Stimulated activated CD4-positive, alpha-beta T cell treated with anti-CD3 and anti-CD28 coated beads, TNF-alpha, amount 100 ng/mL, for 4 hours (primary cell): ENCODE data around the gene CLOCK.

Source experiments
- DNase-seq, 3 experiments: peaks; one replicate each; pipeline ENCODE4 v3.0.0-alpha.2; 2020; ENCODE audit warnings: low read depth in 3 of 3

The CLOCK gene

DNA sequence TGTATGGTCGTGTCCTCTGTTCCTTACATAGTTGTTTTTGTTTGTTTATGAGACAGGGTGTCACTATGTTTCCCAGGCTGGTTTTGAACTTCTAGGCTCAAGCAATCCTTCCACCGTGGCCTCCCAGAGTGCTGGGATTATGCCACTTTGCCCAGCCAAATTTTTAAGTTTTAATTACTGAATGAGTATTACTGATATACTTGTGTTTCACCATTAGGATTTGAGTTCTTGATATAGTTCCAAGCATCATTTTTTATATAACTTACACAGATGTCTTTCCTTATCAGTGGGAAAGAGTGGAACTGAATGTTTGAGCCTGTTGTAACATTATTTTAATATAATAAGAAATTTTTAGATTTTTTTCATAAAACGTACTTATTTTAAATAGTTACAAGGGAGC, 130.5 kb downstream of the CLOCK start:
- DNase-seq = no peak

DNA sequence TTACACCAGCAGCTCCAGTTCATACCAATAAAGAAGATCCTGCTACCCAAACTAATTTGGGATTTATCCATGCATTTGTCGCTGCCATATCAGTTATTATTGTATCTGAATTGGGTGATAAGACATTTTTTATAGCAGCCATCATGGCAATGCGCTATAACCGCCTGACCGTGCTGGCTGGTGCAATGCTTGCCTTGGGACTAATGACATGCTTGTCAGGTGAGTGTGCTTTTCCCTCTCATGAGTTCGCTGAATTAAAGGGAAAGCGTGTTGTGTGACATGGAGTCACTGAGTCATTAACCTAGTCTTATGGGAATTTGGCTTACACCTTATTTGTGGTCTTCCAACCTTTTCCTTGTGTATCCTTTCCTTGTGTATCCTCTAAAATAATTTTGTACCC, 135.1 kb downstream of the CLOCK start:
- no peak for DNase-seq

GRCh38 chr4:55410431-55410830, 136.3 kb downstream of the CLOCK start:
- DNase-seq = no peak

DNA sequence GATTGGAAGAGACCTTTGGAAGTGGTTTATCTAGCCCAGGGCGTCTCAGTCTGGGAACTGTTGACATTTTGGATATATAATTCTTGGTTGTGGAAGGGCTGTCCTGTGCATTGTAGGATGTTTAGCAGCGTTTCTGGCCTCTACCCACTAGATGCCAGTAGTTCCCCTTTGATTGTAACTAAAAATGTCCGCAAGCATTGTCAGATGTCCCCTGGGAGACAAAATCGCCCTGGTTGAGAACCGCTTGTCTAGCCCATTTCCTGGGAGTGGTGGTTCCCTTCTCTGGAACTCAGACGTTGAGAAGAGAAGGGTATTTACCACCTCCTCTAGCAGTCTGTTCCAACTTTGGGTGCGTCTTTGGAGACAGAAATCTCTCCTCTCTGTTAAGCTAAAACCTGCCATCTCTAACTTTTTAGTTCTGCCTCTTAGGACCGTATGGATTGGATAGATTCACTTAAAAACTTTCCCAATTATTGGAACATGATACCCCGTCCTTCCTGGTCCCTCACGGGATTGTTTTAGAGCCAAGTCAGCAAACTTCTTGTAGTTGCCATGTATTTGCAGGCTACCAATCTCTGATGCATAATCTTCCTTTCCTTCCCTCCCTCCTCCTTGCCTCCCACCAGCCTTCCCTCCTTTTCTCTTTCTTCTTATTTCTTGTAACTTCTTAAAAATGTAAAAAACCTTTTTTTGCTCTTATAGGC, 137.1 kb downstream of the CLOCK start:
- no peak for DNase-seq

- no peak for DNase-seq
Observed at GRCh38 chr4:55407764-55408163, 138.9 kb downstream of the CLOCK start.

GRCh38 chr4:55407119-55407518, 139.6 kb downstream of the CLOCK start:
- no peak for DNase-seq

GRCh38 chr4:55406545-55406944, 140.2 kb downstream of the CLOCK start:
- no peak for DNase-seq

DNA sequence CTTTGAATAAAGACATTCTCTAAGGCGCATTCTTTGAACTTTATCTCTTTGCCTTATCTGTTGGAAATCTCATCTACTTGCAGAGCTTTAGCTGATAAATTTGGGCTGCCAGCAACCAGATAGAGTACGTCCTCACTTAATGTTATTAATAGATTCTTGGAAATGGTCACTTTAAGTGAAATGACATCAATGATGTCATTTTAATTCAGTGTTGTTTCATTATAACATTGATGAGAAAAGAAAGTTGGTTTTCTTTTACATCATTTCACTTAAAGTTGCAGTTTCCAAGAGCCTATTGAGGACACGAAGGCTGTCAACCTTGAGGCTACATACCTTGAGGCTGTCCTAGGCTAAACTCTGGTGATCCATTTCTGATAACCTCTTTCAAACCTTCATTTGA, 141.6 kb downstream of the CLOCK start:
- no peak for DNase-seq

DNA sequence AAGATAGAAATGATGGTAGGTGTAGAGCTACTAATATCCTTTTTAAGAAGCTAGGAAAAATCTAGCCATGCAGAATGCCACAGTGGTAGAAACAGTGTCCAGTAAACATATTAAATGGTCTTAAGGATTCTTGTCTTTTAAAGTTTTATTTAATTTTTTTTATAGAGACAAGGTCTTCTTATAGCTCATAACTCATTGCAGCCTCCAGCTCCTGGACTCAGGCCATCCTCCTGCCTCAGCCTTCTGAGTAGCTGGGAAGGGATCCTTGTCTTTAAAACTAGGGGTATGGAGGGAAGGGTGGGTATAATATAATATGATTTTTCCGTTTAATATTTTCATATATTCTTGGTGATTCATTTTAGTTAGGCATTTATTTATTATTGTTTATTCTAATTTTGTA, 147.1 kb downstream of the CLOCK start:
- DNase-seq = no peak

GRCh38 chr4:55398966-55399365, 147.7 kb downstream of the CLOCK start:
- no peak for DNase-seq

DNA sequence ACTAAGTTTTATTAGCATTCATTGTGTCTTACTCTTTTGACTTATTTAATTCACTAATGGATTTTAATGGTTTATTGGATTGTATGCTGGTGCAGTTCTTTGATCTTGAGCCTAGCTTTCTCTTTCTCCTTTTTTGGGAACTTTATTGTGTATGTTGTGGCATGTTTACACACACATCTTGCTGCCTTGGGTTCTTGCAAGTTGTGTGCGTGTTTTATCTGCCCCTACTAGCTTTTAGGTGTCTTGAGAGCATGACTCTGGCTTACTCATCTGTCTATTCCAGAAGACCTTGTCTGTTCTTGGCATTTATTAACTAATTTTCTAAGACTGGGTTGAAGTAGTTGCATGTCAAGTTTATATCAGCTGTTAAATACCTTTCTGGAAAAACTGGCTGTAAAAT, 148.2 kb downstream of the CLOCK start:
- no peak for DNase-seq

DNA sequence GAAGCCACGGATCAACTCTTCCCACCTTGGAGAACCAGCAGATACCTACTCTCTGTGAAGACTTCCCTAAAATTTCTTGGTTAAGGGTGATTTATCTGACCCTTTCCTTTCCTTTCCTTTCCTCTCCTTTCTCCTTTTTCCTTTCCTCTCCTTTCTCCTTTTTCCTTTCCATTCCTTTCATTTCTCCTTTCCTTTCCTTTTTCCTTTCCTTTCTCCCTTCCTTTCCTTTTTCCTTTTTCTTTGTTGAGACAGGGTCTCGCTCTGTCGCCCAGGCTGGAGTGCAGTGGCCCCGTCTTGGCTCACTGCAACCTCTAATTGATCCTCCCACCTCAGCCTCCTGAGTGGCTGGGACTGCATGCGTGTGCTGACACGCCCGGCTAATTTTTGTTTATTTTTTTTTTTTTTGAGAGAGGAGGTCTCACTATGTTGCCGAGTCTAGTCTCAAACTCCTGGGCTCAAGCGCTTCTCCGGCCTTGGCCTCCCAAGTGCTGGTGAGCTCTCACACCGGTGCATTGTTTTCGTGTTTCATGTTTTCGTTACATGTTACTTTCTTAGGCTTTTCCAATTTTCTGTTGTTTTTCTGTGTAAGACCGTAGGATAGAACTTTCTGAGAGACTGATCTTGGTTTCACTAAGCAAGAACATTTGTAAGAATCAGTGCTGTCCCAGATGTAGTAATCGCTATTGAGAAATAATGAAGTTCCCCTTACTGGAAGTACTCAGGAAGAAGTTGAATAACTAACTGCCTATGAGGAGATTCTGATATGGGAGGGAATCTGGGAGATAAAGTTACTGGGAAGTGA, 149.0 kb downstream of the CLOCK start:
- no peak for DNase-seq

- no peak for DNase-seq
Observed at GRCh38 chr4:55397126-55397436, 149.6 kb downstream of the CLOCK start.

DNA sequence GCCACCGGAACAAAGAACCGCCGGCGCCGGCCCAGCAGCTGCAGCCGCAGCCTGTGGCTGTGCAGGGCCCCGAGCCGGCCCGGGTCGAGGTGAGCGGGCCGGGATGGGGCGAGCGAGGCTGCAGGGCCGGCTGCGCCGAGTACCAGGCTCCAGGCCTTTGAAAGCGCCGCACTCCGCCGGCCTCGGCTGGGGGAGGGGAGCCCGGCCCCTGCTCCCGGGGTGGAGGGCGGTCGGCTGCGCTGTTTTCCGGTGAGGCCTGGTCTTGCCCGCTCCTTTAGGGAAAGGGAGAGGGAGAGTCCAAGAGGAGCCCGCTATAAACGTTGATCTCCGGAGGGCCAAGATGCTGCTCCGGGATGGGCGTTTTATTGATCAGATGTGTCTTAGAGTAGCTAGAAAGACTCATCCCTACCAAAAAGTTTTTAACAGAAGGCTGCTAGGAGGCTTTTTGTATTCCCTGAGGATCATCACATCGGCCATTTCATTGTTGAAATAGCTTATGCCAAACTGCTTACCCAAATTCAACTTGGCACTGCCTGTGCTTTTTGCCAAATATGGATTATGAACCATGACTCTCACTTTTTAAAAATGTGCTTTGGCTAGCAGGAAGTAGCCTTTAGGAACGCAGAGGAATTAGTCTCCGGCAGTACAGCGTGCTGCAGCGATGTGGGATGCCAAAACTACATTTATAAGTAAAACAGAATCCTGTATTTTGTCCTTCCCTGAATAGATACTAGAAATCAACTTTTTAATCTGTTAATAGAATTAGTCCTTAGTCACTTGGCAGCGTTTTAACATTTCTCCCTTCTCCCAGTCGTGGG, 150.2 kb downstream of the CLOCK start:
- DNase-seq = peak in 2 of 3 experiments; percentile 2 to 19

- peak; percentile 78 to 85 (median 83) for DNase-seq
Observed at GRCh38 chr4:55395529-55396307, 151.0 kb downstream of the CLOCK start, which contains the start of gene TMEM165. Gene TMEM165 (plus strand): TSS chr4:55395957. CDS start chr4:55396190, 233 bp downstream.

DNA sequence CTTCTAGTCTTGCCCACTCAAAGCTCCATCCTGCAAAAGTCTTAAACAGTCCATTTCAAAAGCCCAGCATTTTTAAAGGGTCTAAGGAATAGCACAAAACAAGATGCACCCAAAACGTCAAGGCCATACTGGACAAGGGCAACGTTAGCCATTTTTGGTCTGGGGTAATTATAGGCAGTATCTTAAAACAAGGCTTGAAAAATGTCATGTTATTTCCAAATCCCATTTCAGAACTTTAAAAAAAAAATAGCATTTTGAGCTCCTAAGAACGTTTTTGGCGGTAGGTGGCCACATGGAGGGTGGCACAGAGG, 151.5 kb downstream of the CLOCK start:
- DNase-seq = no peak

GRCh38 chr4:55393461-55394320, 153.0 kb downstream of the CLOCK start:
- no peak for DNase-seq

DNA sequence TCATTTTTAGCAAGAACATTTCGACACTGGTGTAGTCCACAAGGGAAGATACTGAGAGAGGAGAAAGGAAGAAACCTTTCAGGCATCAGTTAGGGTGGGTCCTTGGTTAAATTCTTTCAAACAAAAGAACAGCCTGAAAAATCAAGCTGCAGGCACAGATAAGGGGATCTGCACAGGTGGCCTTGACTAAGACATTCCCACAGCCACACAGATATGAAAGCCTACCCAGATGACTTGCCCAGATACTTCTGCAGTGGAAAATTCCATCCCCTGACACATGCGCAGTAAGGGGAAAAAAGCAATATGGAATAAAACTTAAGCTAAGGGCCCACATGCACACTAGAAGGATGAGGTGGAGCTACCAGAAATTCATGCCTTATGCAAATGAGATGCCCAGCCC, 159.9 kb downstream of the CLOCK start:
- DNase-seq = no peak

DNA sequence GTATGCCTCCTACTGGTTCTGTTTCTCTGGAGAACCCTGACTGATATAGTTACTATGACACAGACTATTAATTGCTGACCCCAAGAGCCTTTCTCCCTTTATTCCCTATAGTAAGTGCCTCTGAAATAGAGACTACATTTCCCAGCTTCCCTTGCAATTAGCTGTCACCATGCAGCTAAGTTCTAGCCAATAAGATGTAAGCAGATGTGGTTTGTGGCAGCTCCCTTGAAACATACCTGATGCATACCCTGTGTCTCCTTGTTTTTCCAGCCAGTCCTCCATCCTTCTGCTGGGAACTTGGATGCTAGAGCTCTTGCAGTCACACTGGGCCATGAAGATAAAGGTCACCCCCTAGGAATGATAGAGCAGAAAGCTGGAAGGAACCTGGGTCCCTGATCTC, 160.6 kb downstream of the CLOCK start:
- no peak for DNase-seq

DNA sequence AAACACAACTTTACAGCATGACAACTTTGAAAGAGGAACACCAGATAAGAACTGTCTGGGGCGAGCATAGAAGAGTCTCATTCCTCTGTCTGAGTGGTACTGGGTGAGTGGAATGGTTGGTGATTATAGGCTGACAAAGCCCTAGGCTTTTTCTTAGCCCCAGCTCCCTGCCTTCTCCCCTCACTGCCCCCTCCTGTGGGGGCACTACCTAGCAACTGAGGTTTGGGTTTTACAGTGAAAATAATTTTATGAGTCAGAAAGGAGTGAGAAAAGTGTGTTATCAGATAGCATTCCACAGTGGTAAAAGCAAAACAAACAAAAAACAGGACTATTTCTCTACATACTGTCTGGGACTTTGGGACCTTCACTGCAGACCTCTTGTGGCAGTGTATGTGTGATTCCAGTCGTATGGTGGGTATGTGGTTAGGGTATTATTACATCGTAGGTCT, 161.5 kb downstream of the CLOCK start:
- no peak for DNase-seq

DNA sequence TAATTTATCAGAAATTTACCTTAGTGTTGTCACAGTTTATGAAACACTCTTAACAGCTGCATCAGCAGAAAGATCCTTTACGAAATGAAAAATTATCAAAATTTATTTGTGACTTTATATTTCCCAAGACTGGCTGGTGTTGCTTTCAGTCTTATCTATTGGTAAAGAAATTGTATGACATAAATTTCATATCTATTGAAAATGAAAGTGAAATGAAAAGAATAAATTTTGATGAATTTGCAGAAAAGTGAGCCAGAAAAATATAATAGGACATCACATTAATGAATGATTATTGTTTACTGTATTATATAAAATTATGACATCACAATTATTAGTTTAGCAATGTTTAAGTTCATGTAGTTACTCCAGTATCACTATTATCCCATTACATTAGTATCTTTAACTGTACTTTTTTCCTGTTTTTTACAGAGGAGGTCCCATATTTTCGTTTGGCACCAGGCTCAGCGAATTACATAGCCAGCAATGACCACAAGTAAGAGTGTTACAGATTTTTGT, 164.2 kb downstream of the CLOCK start:
- DNase-seq = no peak
